Measurements from ENCODE around the gene RHBDF1. TPM values are rescaled to one million over a fixed set of nuclear protein-coding genes. Genes with fewer than 3 reads are reported as not detected.

Gene RHBDF1
- total and polyA plus RNA-seq, 2 of the 13 experiments (the other 11 are each of a cell fraction or from before 2014, with no cell fraction given), result 5.4 to 26.9 TPM

GRCh38 chr16:65745-66144 is 6.7 kb downstream of the RHBDF1 start (continued):
- TF ChIP-seq CSRNP1 (CRISPR knock-in tag; IDR thresholded peaks at IDR 0.05), result 0 out of 2 replicates have a peak, but pooled peaks have one; percentile 44
- TF ChIP-seq KLF15 (CRISPR knock-in tag; IDR thresholded peaks at IDR 0.05; ENCODE audit: borderline replicate concordance), result no peak
- TF ChIP-seq MXD4 (CRISPR knock-in tag; IDR thresholded peaks at IDR 0.05), result peak; percentile 37; the same call in 1 of the 2 replicates
- no peak for TF ChIP-seq NCOA5 (CRISPR knock-in tag; IDR thresholded peaks at IDR 0.05)
- no peak for TF ChIP-seq KLF12 (CRISPR knock-in tag; IDR thresholded peaks at IDR 0.05; ENCODE audit: borderline replicate concordance)
- TF ChIP-seq, protein P1, sequence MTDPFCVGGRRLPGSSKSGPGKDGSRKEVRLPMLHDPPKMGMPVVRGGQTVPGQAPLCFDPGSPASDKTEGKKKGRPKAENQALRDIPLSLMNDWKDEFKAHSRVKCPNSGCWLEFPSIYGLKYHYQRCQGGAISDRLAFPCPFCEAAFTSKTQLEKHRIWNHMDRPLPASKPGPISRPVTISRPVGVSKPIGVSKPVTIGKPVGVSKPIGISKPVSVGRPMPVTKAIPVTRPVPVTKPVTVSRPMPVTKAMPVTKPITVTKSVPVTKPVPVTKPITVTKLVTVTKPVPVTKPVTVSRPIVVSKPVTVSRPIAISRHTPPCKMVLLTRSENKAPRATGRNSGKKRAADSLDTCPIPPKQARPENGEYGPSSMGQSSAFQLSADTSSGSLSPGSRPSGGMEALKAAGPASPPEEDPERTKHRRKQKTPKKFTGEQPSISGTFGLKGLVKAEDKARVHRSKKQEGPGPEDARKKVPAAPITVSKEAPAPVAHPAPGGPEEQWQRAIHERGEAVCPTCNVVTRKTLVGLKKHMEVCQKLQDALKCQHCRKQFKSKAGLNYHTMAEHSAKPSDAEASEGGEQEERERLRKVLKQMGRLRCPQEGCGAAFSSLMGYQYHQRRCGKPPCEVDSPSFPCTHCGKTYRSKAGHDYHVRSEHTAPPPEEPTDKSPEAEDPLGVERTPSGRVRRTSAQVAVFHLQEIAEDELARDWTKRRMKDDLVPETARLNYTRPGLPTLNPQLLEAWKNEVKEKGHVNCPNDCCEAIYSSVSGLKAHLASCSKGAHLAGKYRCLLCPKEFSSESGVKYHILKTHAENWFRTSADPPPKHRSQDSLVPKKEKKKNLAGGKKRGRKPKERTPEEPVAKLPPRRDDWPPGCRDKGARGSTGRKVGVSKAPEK (CRISPR knock-in tag; IDR thresholded peaks at IDR 0.05; ENCODE audit: borderline replicate concordance), result no peak
- no peak for TF ChIP-seq ISX (CRISPR knock-in tag; conservative IDR thresholded peaks at IDR 0.05)
- no peak for TF ChIP-seq HDAC6 (IDR thresholded peaks at IDR 0.05; ENCODE audit: low read depth, low read length)
- 0 out of 2 replicates have a peak, but pooled peaks have one; percentile 31 for TF ChIP-seq PITX1 (CRISPR knock-in tag; IDR thresholded peaks at IDR 0.05)
- TF ChIP-seq MXI1 (IDR thresholded peaks at IDR 0.05; ENCODE audit: borderline replicate concordance, low read depth, low read length), result peak; percentile 24; the same call in 1 of the 3 replicates
- TF ChIP-seq ZBTB37 (CRISPR knock-in tag; IDR thresholded peaks at IDR 0.05), result no peak
- TF ChIP-seq, protein P2, sequence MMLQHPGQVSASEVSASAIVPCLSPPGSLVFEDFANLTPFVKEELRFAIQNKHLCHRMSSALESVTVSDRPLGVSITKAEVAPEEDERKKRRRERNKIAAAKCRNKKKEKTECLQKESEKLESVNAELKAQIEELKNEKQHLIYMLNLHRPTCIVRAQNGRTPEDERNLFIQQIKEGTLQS (CRISPR knock-in tag; IDR thresholded peaks at IDR 0.05), result no peak
- no peak for TF ChIP-seq ETV5 (CRISPR knock-in tag; IDR thresholded peaks at IDR 0.05; ENCODE audit: borderline replicate concordance)
- TF ChIP-seq ZSCAN20 (CRISPR knock-in tag; IDR thresholded peaks at IDR 0.05; ENCODE audit: borderline replicate concordance), result no peak
- peak; percentile 38; the same call in 1 of the 2 replicates for TF ChIP-seq IRF2 (CRISPR knock-in tag; IDR thresholded peaks at IDR 0.05)
- no peak for TF ChIP-seq MAF1 (CRISPR knock-in tag; IDR thresholded peaks at IDR 0.05; ENCODE audit: borderline replicate concordance)
- TF ChIP-seq, protein P3, sequence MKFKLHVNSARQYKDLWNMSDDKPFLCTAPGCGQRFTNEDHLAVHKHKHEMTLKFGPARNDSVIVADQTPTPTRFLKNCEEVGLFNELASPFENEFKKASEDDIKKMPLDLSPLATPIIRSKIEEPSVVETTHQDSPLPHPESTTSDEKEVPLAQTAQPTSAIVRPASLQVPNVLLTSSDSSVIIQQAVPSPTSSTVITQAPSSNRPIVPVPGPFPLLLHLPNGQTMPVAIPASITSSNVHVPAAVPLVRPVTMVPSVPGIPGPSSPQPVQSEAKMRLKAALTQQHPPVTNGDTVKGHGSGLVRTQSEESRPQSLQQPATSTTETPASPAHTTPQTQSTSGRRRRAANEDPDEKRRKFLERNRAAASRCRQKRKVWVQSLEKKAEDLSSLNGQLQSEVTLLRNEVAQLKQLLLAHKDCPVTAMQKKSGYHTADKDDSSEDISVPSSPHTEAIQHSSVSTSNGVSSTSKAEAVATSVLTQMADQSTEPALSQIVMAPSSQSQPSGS (CRISPR knock-in tag; IDR thresholded peaks at IDR 0.05), result peak; percentile 51; the same call in 1 of the 2 replicates
- TF ChIP-seq EED (CRISPR knock-in tag; IDR thresholded peaks at IDR 0.05), result no peak
- TF ChIP-seq ZNF597 (CRISPR knock-in tag; IDR thresholded peaks at IDR 0.05), result no peak
- 0 out of 2 replicates have a peak, but pooled peaks have one; percentile 24 for TF ChIP-seq BORCS8-MEF2B (CRISPR knock-in tag; IDR thresholded peaks at IDR 0.05)
- no peak for TF ChIP-seq ZNF430 (CRISPR knock-in tag; IDR thresholded peaks at IDR 0.05)
- TF ChIP-seq KDM1A (CRISPR knock-in tag; IDR thresholded peaks at IDR 0.05), result no peak
- TF ChIP-seq ZNF256 (CRISPR knock-in tag; conservative IDR thresholded peaks at IDR 0.05), result no peak

Data from HepG2 (cell line).